Activated CD4-positive, CD25-positive, alpha-beta regulatory T cell treated with anti-CD3 and anti-CD28 coated beads, Interleukin-2, amount 50 U/mL, for 72 hours (primary cell): ENCODE data around the gene ADAMTS3.

Experiments
- DNase-seq: peaks from one replicate; pipeline ENCODE4 v3.0.0; 2021

ADAMTS3 gene

GRCh38 chr4:72391281-72391680 lies 177.7 kb downstream of the ADAMTS3 start:
- DNase-seq: no peak

GRCh38 chr4:72390409-72390808 lies 178.6 kb downstream of the ADAMTS3 start:
- DNase-seq: no peak

- no peak for DNase-seq
Observed at GRCh38 chr4:72388521-72388920, 180.5 kb downstream of the ADAMTS3 start.

DNA sequence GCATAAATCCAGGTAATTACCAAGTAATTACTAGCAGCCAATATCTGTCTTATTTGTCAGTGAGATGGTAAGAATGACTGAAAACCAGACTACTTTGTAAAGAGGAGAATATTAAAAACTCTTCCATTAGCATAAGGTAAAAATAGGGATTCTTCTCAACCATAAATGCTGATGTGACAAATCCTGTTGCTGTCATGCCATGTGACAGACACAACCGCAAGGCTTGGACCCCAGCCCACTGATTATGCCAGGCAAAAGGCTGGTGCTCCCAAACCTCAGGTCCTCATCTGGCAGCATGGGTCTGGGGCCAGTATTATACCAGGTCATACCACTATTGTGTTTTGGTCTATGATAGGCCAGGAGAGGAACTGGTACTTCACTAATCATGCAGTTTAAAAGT lies 181.1 kb downstream of the ADAMTS3 start:
- DNase-seq: no peak

GRCh38 chr4:72383439-72383838 lies 185.6 kb downstream of the ADAMTS3 start:
- no peak for DNase-seq

GRCh38 chr4:72378901-72379300 lies 190.1 kb downstream of the ADAMTS3 start:
- no peak for DNase-seq

- no peak for DNase-seq
Observed at GRCh38 chr4:72377491-72378194, 191.4 kb downstream of the ADAMTS3 start.

- DNase-seq: no peak
Observed at GRCh38 chr4:72376901-72377300, 192.1 kb downstream of the ADAMTS3 start.

- no peak for DNase-seq
Observed at GRCh38 chr4:72375073-72375736, 193.8 kb downstream of the ADAMTS3 start.

- no peak for DNase-seq
Observed at GRCh38 chr4:72374159-72374558, 194.9 kb downstream of the ADAMTS3 start.

GRCh38 chr4:72366601-72367000 lies 202.4 kb downstream of the ADAMTS3 start:
- DNase-seq: no peak

DNA sequence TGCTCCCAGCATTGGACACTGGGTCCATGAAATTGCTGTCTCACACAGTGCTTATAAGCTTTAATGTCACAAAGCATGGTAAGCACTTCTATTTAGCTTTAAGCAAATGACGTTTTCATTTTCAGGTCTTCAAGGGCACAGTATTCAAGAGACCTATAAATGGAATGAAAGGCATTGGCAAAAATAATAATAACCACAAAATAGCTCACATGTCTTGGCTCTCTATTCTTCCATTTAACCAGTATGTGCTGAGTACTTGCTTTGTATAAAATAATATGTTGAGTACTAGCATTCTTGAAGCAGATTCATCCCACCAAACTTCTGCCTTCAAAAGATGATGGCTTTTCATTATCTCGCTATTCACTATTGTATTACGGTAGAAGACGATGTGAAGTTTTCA lies 203.0 kb downstream of the ADAMTS3 start:
- no peak for DNase-seq

GRCh38 chr4:72365016-72365415 lies 204.0 kb downstream of the ADAMTS3 start:
- no peak for DNase-seq

DNA sequence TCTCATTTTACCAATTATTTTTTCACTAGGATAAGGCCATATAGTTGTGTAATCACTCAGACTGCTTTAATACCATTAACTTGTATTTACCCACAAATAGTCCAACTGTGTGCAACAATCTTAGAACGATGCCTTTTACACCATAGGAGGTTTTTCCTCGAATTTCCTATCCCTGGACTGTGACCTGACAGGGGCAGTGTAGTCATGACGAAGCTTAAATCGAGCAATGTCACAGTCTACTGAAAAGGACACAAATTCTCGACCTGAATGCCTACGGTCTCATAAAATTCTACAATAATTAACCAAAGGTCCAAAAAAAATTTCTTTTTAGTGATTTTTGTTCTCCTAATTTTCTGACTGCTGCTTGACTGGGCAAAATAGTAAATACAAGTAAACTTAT lies 208.9 kb downstream of the ADAMTS3 start:
- DNase-seq: no peak

GRCh38 chr4:72358483-72358882 lies 210.5 kb downstream of the ADAMTS3 start:
- DNase-seq: no peak

DNA sequence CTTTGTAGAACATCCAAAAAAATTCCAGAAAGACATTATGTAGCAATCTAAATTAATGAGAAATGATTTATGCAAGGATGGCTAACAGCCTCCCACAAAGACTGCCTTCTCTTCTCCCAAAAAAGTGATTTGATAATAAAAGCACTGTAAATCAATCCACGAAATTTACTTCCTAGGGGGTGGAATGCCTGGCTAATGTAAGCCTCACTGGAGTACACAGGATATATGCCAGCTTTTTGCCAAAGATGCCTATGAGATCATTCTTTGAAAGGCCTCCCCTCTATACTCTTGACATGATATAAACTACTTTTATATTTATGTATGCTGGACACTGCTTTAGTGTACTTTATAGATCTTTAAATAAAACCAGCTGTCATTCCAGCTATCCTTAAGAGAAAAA lies 211.1 kb downstream of the ADAMTS3 start:
- DNase-seq: no peak

GRCh38 chr4:72352711-72353110 lies 216.3 kb downstream of the ADAMTS3 start:
- DNase-seq: no peak

DNA sequence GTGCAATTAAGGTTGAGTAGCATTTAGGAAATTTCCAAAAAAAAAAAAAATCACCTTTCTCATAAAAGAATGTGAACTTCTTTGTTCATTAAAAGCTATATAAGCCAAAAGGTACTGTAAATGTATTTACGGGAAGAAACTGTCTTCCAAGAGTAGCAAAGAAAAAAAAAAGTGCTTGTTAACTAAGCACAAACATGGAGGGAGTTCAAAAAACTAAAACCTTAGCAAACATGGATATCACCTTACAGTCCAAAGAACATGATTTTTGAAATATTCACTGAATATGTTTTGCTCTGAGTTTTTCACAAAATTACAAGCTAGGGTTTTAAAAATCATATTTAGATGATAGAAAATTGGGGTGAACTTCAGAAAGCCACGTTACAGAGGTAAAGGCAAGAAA lies 217.5 kb downstream of the ADAMTS3 start:
- DNase-seq: no peak

DNA sequence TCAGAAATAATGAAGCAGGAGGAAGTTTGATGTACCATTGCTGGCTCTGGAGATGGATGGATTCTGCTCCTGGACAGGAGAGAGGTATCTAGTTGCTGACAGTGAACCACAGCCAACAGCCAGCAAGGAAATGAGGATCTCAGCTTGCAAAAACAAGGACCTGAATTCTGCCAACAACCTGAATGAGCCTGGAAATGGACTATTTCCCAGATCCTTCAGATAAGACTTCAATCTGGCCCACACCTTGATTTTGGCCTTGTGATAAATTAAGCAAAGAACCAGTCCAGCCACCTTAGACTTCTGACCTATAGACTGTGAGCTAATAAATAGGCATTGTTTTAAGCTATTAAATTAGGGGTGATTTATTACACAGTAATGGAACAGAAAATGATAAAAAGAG lies 220.3 kb downstream of the ADAMTS3 start:
- no peak for DNase-seq

DNA sequence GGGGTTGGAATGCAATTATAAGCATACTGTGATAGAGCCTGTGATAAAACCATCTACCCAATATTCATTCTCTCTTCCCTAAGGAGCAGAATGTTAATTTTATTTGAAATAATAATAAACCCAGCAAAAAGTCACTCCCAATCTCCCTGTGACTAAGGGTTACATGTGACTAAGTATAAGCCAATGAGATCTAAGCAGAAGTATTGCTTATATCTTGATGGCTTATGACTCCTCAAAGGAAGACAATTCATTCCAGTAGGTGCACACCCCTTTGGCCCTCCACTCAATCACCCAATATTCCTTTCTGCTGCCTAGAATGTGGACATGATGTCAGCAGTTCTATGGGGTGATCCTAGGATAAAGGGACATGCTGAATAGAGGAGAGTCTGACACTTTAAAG lies 224.6 kb downstream of the ADAMTS3 start:
- DNase-seq: no peak

- DNase-seq: no peak
Observed at GRCh38 chr4:72341432-72341820, 227.6 kb downstream of the ADAMTS3 start.

GRCh38 chr4:72340803-72341431 lies 228.1 kb downstream of the ADAMTS3 start:
- no peak for DNase-seq

DNA sequence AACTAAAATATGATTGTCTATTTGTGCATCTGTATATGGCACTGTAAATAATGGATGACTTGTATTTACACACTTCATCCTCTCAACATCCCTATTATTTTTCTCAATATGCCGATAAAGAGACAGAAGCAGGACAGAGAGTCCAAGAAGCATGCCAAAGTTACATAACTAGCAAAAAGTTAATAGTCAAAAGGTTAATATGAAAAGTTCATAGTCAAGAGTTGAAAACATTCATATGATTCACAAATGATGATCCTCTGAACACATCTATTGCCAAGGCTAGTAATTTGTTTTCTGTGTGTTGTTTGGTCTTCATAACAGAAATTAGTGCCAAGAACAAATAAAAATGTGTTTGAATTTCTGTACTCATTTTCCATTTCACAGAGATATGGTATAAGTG lies 231.0 kb downstream of the ADAMTS3 start:
- no peak for DNase-seq

- no peak for DNase-seq
Observed at GRCh38 chr4:72330381-72330780, 238.6 kb downstream of the ADAMTS3 start.
